HUES48 (cell line): ENCODE data around the gene THRB.
"Not testable (repeated sequence)": the region's sequence is repeated elsewhere in the genome, so short reads cannot be mapped to it uniquely, and the experiment has no call there.

Source experiments
- H3K27ac ChIP-seq: one replicate; pipeline ENCODE4 v1.7.0; 2013; ENCODE audit warnings: low read depth, low read length, inconsistent platforms
- H3K27me3 ChIP-seq: 2 replicates; pipeline ENCODE4 v1.6.1; 2013; ENCODE audit warnings: mild to moderate bottlenecking, low read length; ENCODE audit not compliant: control insufficient read depth, insufficient read depth
- H3K36me3 ChIP-seq: 2 replicates; pipeline ENCODE4 v1.6.1; 2013; ENCODE audit warnings: low read length; ENCODE audit not compliant: control insufficient read depth, insufficient read depth
- H3K4me1 ChIP-seq: 2 replicates; pipeline ENCODE4 v1.6.1; 2013; ENCODE audit warnings: mild to moderate bottlenecking, low read length; ENCODE audit not compliant: control insufficient read depth, insufficient read depth
- H3K4me3 ChIP-seq: 2 replicates; pipeline ENCODE4 v1.5.1; 2013; ENCODE audit warnings: mild to moderate bottlenecking, low read depth, low read length
- H3K9ac ChIP-seq: 2 replicates; pipeline ENCODE4 v1.6.1; 2013; ENCODE audit warnings: mild to moderate bottlenecking, low read depth, low read length, moderate library complexity
- H3K9me3 ChIP-seq: 2 replicates; pipeline ENCODE4 v1.6.1; 2013; ENCODE audit warnings: low read length; ENCODE audit not compliant: control insufficient read depth, insufficient read depth

THRB gene

DNA sequence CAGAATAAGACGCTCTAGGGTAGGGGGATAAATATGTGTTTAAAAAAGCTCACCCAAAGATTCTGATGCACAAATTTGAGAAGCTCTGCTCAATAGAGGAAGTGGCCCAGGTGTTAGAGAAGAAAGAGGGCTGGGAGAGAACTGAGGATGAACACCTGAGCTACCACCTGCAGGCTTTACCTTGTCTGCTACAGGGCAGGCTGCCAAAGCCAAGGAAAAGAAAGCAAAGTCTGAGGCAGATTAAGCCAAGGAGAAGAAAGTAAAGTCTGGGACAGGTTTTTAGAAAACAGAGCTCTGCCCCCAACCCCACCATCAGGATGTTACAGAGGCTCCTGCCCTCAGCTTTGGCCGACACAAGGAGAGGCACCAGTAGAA, 92.9 kb downstream of the THRB start:
- Histone ChIP-seq H3K4me3 (no peak overlapping the region), H3K27me3 (no peaks in the 10 kb centered on the region), H3K9me3 (no peaks in the 10 kb centered on the region), H3K27ac (no peak overlapping the region), H3K9ac (no peak overlapping the region), H3K36me3 (no peaks in the 10 kb centered on the region), H3K4me1 (peaks cover 15% of the 10 kb centered on the region)

DNA sequence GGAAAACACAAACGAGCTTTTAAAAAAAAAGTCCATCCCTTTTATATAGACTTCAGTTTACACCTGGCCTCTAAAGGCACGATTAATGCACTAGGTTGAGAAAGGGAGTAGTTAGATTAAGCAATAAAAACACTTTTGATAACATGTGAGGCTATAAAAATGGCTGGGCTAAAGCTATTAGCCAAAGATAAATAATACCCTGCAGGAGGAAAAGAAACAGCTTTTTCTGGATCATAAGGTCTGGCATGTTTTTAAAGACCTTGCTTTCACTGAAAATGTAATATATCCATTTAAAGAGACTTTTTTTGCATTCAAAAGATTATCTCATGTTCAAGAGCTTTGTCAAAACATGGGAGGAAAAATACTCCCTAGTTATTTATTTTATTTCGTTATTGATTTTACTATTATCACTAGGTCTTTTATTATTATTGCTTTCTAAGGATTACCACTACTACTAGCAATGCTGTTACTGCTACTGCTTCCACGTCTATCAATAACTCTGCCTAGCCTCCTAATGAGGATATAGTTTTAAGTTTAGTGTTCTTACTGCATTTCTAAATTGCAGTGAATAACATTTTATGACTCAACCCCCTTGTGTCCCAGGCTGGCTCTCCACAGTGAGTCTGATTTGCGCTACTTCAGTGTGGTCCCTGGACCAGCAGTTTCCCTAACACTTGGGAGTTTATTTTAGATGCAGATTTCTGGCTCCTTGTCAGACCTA, 93.4 kb downstream of the THRB start:
- H3K4me3 ChIP-seq = no peak overlapping the region
- H3K27me3 ChIP-seq = no peaks in the 10 kb centered on the region
- peaks cover 20% of the 10 kb centered on the region for H3K4me1 ChIP-seq
- H3K27ac ChIP-seq = no peak overlapping the region
- H3K9ac ChIP-seq = no peak overlapping the region
- H3K36me3 ChIP-seq = no peaks in the 10 kb centered on the region
- H3K9me3 ChIP-seq = no peaks in the 10 kb centered on the region

DNA sequence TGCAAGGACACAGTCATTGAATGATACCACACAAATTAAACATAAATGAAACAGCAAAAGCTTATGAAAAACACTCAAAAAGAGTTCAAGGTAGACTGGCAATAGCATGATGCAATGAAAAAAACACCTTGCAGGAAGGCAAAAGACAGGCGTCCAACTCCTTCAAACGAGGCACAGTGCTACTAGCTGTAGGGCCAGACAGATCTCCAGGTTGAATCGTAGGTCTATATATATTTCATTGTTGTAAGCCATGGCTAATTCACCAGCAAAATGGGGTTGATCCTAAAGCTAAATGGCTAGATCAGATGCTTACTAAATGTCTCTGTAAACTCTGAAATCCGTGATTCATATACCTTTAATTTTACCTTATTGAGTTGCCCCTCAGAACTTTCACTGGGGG, 94.2 kb downstream of the THRB start:
- H3K9me3 ChIP-seq = no peaks in the 10 kb centered on the region
- H3K9ac ChIP-seq = no peak overlapping the region
- no peak overlapping the region for H3K4me3 ChIP-seq
- H3K27ac ChIP-seq = no peak overlapping the region
- H3K27me3 ChIP-seq = no peaks in the 10 kb centered on the region
- H3K36me3 ChIP-seq = no peaks in the 10 kb centered on the region
- peaks cover 26% of the 10 kb centered on the region for H3K4me1 ChIP-seq

- Histone ChIP-seq H3K27me3 (no peaks in the 10 kb centered on the region), H3K36me3 (no peaks in the 10 kb centered on the region), H3K9ac (no peak overlapping the region), H3K4me1 (peaks cover 26% of the 10 kb centered on the region), H3K27ac (no peak overlapping the region), H3K9me3 (no peaks in the 10 kb centered on the region), H3K4me3 (no peak overlapping the region)
These were observed 94.6 kb downstream of the THRB start for GRCh38 chr3:24400015-24400414.

- Histone ChIP-seq H3K4me1 (peaks cover 26% of the 10 kb centered on the region), H3K9ac (no peak overlapping the region), H3K27ac (no peak overlapping the region), H3K9me3 (no peaks in the 10 kb centered on the region), H3K27me3 (no peaks in the 10 kb centered on the region), H3K36me3 (no peaks in the 10 kb centered on the region), H3K4me3 (no peak overlapping the region)
These were observed 95.0 kb downstream of the THRB start for GRCh38 chr3:24399614-24400013.

GRCh38 chr3:24398712-24399111, 95.9 kb downstream of the THRB start:
- not testable (repeated sequence) for H3K4me3 ChIP-seq, H3K9ac ChIP-seq, H3K36me3 ChIP-seq, H3K27ac ChIP-seq, H3K27me3 ChIP-seq, H3K9me3 ChIP-seq
- peaks cover 26% of the 10 kb centered on the region for H3K4me1 ChIP-seq

DNA sequence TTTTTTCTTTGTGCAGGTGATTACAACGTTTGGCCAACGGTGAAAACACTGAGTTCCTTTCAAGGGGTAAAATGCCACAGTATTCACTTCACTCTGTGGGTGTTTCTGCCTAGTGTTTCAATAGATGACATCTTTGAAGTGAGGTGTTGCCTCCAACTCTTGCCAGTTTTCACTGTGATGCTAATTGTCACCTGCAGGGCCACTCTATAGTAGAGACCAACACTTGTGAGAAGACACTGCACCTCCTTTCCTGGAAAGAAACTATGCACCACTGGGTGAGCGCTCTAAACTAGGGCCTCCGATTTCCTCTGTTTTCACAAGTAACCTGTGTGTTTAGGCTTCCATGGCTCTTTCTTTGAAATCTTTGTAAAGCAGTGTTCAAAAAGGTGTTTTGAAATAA, 98.3 kb downstream of the THRB start:
- H3K4me1 ChIP-seq = peaks cover 18% of the 10 kb centered on the region; the same call in 1 of the 2 replicates
- H3K9me3 ChIP-seq = no peaks in the 10 kb centered on the region
- H3K9ac ChIP-seq = no peak overlapping the region
- H3K27me3 ChIP-seq = no peaks in the 10 kb centered on the region
- peak overlapping the region; percentile 59 for H3K27ac ChIP-seq
- no peaks in the 10 kb centered on the region for H3K36me3 ChIP-seq
- no peak overlapping the region for H3K4me3 ChIP-seq

GRCh38 chr3:24394754-24395153, 99.9 kb downstream of the THRB start:
- H3K9ac ChIP-seq = no peak overlapping the region
- H3K27me3 ChIP-seq = no peaks in the 10 kb centered on the region
- H3K27ac ChIP-seq = no peak overlapping the region
- peaks cover 18% of the 10 kb centered on the region for H3K4me1 ChIP-seq
- no peaks in the 10 kb centered on the region for H3K36me3 ChIP-seq
- no peak overlapping the region for H3K4me3 ChIP-seq
- H3K9me3 ChIP-seq = no peaks in the 10 kb centered on the region

DNA sequence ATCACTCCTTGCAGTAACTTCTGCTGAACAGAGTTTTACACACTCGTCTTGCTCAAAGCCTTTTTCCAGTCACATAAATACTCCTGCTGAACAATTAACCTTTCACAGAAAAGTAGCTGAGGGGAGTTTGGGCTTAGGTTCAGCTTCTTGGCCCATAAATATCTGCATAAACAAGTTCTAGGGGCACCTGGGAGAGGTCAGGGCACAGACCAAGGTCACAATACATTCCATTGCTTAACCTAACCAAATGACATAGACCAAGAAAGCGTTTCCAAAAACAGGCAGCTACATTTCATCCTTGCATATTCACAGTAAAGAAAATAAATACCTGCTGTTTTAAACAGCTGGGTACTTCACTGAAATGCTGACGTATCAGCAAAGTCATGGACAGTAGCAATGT, 101.3 kb downstream of the THRB start:
- no peak overlapping the region for H3K4me3 ChIP-seq
- H3K27me3 ChIP-seq = no peaks in the 10 kb centered on the region
- peaks cover 29% of the 10 kb centered on the region for H3K4me1 ChIP-seq
- no peaks in the 10 kb centered on the region for H3K36me3 ChIP-seq
- H3K9ac ChIP-seq = no peak overlapping the region
- no peaks in the 10 kb centered on the region for H3K9me3 ChIP-seq
- no peak overlapping the region for H3K27ac ChIP-seq

DNA sequence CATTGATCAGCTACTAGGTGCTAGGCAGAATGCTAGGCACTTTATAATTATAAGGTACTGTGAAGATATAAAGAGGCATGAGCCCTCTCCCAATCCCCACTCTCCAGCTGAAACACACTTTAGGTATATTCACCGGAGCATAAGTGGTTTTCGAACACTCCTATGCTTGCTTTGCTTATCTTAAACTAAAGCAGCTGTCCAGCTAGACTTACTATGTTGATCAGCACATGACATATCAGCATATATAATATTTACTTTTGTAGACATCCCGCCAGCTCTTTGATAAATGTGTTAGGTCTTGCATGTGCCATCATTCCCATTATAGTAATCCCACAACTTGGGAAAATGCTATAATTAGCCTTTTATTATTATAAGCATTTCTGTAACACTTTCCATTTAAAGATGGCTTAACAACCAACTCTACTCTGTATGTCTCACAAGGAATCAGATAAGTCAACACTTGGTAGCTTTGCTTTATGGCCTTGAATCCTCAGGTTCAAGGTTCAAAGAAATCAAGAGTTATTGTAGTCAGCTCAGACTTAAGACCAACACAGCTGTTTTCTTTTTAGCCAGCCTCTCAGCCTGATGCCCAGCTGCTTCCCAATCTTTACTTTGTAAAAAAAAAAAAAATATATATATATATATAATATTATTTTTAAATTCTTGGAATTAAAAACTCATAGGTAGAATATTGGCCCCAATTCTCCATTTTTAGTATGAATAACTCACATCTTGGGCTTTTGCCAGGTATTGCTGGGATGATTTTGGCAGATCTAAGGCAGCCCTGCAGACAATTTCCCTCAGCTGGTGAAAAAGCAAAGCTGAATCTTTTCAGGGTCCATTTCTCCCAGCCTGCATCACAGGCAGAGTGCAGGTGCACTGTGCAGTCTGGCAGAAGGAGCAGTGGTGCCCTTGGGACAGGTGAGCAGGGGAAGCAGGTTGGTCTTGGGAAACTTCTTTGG, 104.2 kb downstream of the THRB start:
- Histone ChIP-seq H3K27ac (no peak overlapping the region), H3K27me3 (no peaks in the 10 kb centered on the region), H3K9me3 (no peaks in the 10 kb centered on the region), H3K4me1 (peaks cover 12% of the 10 kb centered on the region), H3K36me3 (no peaks in the 10 kb centered on the region), H3K9ac (no peak overlapping the region), H3K4me3 (no peak overlapping the region)
